Stimulated activated CD8-positive, alpha-beta memory T cell treated with anti-CD3 and anti-CD28 coated beads, Interleukin-12 subunit alpha, Interleukin-12 subunit beta, amount 100 ng/mL, for 24 hours (primary cell): ENCODE results near the gene DPAGT1.
A peak's percentile ranks its signal among the peaks of the same experiment; 100 is the strongest.
"Not testable (repeated sequence)": the region's sequence is repeated elsewhere in the genome, so short reads cannot be mapped to it uniquely, and the experiment has no call there.

Experiments used
- DNase-seq: peaks from one replicate; pipeline ENCODE4 v3.0.0-alpha.2; 2020; ENCODE audit errors: extremely low read depth

DPAGT1 gene

DNA sequence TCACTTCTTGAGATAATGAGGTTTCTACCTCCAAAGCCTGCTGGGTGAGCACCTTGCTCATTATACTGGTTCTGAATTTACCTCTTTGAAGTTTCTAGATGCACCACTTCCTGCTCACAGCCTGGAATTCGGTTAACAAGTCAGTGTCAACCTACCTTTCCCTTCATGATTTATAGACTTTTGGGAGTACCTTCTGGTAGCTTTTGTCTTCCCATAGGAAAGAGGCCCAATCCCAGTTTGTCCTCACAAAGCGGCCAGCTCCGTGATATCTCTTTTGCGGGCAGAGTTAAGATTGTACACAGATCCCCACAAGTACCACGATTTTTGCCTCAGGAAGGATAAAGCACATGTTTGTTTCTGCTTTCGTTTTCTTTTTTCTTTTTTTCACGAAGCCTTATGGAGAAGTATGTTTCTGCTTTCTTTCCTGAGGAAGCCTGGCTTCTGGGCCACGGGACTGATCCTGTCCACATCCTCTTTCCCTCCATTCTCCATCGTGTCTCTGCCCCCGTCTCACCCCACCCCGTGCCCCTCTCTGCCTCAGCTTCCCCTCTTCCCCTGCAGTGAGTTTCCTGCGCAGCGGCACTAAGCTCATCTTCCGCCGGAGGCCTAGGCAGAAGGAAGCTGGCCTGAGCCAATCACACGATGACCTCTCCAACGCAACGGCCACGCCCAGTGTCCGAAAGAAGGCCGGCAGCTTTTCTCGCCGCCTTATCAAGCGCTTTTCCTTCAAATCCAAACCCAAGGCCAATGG lies 14.0 kb upstream of the DPAGT1 start:
- DNase-seq, result no peak

DNA sequence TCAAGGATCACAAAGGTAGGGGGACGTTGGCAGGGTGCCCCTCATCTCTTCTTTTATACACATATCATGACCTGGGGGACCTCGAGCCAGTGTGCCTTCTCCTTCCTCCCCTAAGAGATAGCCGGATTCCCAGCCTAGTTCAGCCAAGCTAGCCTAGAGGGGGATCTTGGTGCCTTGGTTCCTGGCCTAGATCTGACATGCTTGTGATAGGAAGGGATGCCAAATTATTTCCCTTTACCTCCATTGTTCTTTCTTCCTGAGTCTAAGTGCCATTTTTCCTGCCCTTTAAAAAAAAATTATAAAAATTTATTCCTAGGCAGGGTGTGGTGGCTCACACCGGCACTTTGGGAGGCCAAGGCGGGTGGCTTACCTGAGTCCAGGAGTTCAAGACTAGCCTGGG lies 12.7 kb upstream of the DPAGT1 start:
- no peak for DNase-seq

DNA sequence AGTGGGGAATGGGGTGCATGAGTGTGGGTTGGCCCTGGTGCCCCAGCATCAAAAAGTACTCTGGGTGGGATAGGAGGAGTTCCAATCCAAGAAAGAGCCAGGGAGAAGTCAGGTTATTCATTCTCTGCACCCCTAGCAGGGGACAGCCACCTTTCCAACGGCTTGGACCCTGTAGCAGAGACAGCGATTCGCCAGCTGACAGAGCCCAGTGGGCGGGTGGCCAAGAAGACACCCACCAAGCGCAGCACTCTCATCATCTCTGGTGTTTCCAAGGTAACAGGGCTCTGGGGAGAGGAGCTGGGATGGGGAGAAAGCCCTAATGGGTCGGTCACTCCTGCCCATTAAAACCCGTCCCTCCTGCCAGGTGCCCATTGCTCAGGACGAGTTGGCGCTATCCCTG lies 12.1 kb upstream of the DPAGT1 start:
- DNase-seq, result no peak

- no peak for DNase-seq
Observed at GRCh38 chr11:119112314-119113020, 10.8 kb upstream of the DPAGT1 start.

- no peak for DNase-seq
Observed at GRCh38 chr11:119111361-119111925, 9.8 kb upstream of the DPAGT1 start.

DNA sequence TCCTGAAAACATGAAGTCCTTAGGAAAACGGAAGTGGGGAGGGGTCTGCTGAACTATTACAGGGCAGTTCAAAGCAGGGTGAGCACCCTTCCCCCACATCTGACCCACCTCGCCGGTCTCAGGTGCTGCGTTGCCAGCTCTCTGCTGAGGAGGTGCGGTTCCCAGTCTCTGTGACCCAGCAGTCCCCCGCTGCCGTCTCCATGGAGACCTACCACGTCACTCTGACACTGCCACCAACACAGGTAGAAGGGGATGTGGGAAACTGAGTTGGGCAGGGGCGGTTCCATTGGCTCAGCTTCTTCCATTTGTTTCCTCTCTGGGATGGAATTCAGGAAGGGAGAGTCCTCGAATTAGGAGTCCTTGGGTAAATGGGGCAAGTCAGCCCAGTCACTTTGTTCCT lies 8.8 kb upstream of the DPAGT1 start:
- no peak for DNase-seq

- DNase-seq, result no peak
Observed at GRCh38 chr11:119109843-119110242, 8.2 kb upstream of the DPAGT1 start.

DNA sequence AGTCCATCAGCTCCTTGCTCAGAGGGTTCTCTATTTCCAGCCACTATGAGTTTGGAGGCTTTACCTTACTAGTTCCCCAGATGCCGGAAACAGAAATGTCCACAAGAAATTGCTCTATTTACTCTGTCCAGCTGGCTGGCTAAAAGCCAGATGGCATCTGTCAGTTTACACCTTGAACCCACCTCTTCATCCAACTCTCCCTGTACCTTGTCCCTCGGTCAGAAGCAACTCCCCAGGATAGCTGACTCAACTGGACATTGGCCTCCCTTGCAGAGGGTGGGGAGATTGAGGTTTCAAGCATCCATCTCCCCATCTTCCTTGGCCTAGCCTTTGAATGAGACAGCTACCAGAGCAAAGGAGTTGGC lies 7.2 kb upstream of the DPAGT1 start:
- no peak for DNase-seq

GRCh38 chr11:119108146-119108856 lies 6.6 kb upstream of the DPAGT1 start:
- DNase-seq, result no peak

GRCh38 chr11:119107538-119108145 lies 6.0 kb upstream of the DPAGT1 start:
- no peak for DNase-seq

GRCh38 chr11:119106564-119107537 lies 5.2 kb upstream of the DPAGT1 start, which contains the start of gene C2CD2L:
TSS of gene C2CD2L (plus strand) at chr11:119107344. CDS start at chr11:119107742, 398 bp downstream.
- peak; percentile 72 for DNase-seq

DNA sequence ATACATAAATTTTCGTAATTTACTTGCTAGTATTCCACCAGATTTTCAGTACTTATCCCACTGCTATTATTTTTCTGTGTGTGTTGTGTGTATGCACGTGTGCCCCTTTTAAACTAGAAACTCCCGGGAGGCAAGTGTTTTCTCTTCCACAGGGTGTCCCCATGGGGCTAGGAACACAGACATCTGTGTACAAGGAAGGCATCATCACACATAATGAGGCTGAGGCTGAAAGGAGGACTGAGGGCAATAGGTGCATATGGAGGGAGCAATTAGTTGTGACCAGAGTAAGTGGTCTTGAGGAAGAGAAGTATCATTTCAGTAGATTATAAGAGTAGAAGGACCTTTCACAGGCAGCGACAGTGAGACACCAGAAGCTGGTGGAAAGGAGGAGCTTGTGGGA lies 2.1 kb upstream of the DPAGT1 start:
- DNase-seq, result no peak

- DNase-seq, result not testable (repeated sequence)
Observed at GRCh38 chr11:119103161-119103664, 1.6 kb upstream of the DPAGT1 start.

DNA sequence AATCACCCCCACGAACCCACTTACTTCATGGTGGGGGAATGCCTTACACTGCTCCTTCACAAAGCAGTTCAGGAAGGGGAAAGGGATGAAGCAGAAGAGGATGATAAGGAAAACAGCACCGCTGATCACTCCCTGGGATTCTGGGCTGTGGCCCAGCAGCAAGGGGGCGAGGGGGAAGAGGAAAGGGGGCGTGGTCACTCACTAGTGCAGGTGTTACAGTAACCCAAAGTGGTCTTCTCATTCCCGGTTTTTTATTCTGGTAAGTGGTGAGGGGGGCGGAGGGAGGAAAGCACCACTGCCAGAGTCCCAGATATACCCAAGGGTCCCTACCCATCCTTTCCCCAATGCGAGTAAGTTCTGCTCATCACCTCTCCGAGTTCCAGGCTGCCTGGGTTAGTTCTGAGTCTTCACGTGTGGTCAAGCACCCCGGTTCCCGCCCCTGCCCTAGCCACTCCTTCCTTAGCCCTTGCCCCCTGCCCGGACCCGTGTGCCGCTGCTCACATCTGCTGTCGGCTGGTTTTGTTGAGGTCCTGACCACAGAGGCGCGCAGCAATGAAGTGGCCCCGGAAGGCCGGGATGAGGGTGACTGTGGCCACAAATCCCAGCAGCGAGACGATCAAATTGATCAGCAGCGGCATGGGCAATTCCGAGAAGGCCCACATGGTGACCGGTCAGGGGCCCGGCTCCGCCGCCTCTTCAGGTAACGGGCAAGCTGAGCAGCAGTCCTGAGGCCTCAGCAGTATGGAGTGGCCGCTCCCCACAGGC lies 477 bp downstream of the DPAGT1 start:
- DNase-seq, result no peak

DNA sequence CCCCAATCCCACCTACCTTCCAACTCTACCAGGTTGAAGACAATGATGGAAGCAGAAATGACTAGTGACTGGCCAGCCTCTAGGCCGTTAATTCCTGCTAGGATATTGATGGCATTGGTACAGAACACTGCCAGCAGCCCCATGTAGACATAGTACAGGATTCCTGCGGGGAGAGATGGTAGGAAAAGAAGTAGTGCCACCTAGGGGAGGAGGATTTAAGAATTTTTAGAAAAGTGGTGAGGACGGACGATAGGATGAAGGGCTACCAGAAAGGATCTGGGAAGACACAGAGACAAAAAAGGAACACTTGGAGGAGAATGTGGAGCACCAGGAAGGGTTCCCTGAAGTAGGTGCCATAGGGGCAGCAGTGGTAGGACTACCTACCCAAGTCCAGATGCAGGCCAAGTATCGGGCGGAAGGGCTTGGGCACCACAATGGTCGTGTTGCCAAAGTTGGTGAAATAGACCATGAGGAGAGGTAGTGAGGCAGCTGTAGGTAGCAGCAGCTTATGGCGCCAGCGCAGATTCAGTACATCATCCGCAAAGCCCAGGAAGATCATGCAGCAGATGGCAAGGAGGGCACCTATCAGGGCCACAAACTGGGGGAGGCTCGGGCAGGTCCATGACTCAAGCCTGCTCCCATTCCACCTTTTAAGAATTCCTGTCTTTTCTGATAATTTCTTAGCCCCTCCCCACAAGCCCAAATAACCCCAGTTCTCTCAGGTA lies 1.2 kb downstream of the DPAGT1 start:
- DNase-seq, result no peak

GRCh38 chr11:119099711-119100110 lies 1.9 kb downstream of the DPAGT1 start:
- no peak for DNase-seq

GRCh38 chr11:119095066-119095880 lies 6.4 kb downstream of the DPAGT1 start:
- peak; percentile 97 for DNase-seq

DNA sequence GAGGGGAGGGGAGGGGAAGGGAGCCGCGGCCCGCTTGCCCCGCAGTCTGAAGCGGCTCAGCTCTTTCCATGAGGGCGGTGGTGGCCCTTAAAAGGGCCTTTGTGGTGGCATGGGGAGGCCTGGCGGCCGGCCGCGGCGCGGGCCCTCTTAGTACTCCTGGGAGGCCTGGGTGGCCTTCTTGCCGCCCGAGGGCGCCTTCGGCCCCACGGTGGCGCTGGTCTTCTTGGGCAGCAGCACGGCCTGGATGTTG lies 6.9 kb downstream of the DPAGT1 start:
- DNase-seq, result no peak
